K562 (cell line): ENCODE results near the gene E2F3. TPM values are rescaled to one million over a fixed set of nuclear protein-coding genes. Genes with fewer than 3 reads are reported as not detected.
A peak's percentile ranks its signal among the peaks of the same experiment; 100 is the strongest.

Experiments
- ATAC-seq: fragments of 200-7000 bp; cut with Tn5 transposase; 3 replicates; pipeline ENCODE4 v1.9.1; 2020; ENCODE audit warnings: moderate library complexity
- BruUV-seq: library from RNA; stranded (reverse); fragments of 400-500 nt; replicated peaks from 2 replicates; lab custom pipeline; 2021; lab: Mats Ljungman, UMichigan
- CTCF ChIA-PET: fragments of 300-600 bp; formaldehyde crosslinking; extraction: SDS; loops from one replicate; lab custom pipeline; 2021; ENCODE audit warnings: low intra/inter-chr PET ratio; lab: Yijun Ruan, JAX
- POLR2A ChIA-PET: fragments of 300-600, 350-650 bp; sonication (Branson Sonifier 250); formaldehyde crosslinking; extraction: SDS; loops from one replicate; lab custom pipeline; 2021; ENCODE audit warnings: antibody characterized with exemption, inconsistent platforms; lab: Yijun Ruan, JAX
- DNase-seq, 4 experiments: peaks; one replicate each; pipeline versions ENCODE4 v3.0.0 to v3.0.0-alpha.2; 2011 to 2018; ENCODE audit warnings: low spot score in 3 of 4, mixed read lengths in 3 of 4; ENCODE audit errors: extremely low read depth in 1 of 4
- FAIRE-seq: peaks from 2 replicates; lab custom pipeline; 2011; peaks lifted over from hg19 to GRCh38; lab: Jason Lieb, UNC
- H2AFZ ChIP-seq: 2 replicates; pipeline ENCODE4 v1.6.0; 2011; ENCODE audit warnings: low read depth, low read length, control low read depth, inconsistent platforms
- H3K27ac ChIP-seq: fragments of 200-600 bp; 3 replicates; pipeline ENCODE4 v1.8.0; 2011; ENCODE audit warnings: low read depth, mild to moderate bottlenecking, control low read depth, inconsistent platforms, low read length, moderate library complexity, mixed read lengths; ENCODE audit errors: extremely low read depth
- H3K27me3 ChIP-seq, 2 experiments: fragments of 300-600 bp in 1 of 2; 2 replicates in 1 of 2; 3 replicates in 1 of 2; pipeline versions ENCODE4 v1.6.0 to v1.8.0; 2011; ENCODE audit warnings: inconsistent platforms in 2 of 2, low read length in 2 of 2, mild to moderate bottlenecking in 1 of 2, mixed read lengths in 1 of 2, moderate library complexity in 1 of 2; ENCODE audit not compliant: control insufficient read depth in 2 of 2, insufficient read depth in 2 of 2
- H3K36me3 ChIP-seq: fragments of 300-600 bp; 3 replicates; pipeline ENCODE4 v1.8.0; 2011; ENCODE audit warnings: mild to moderate bottlenecking, low read length, inconsistent platforms; ENCODE audit not compliant: control insufficient read depth, insufficient read depth
- H3K4me1 ChIP-seq, 2 experiments: fragments of 200-600 bp in 1 of 2; replicated peaks in 1 of 2; 2 replicates in 1 of 2; 3 replicates in 1 of 2; pipeline versions ENCODE4 v1.5.1 to v1.8.0; 2011; ENCODE audit warnings: inconsistent platforms in 2 of 2, low read length in 2 of 2, mild to moderate bottlenecking in 1 of 2, mixed read lengths in 1 of 2, moderate library complexity in 1 of 2; ENCODE audit not compliant: control insufficient read depth in 2 of 2, insufficient read depth in 2 of 2
- H3K4me2 ChIP-seq: 2 replicates; pipeline ENCODE4 v1.6.1; 2011; ENCODE audit warnings: low read length, control low read depth, inconsistent platforms, mixed read lengths; ENCODE audit not compliant: insufficient read depth
- H3K4me3 ChIP-seq: fragments of 200-600 bp; sonication (generic), shearing (Covaris generic); 2 replicates; pipeline ENCODE4 v1.5.1; 2016; ENCODE audit warnings: control low read depth, inconsistent platforms
- H3K79me2 ChIP-seq: fragments of 200-600 bp; 3 replicates; pipeline ENCODE4 v1.8.0; 2011; ENCODE audit warnings: low read length, inconsistent platforms; ENCODE audit not compliant: control insufficient read depth, insufficient read depth
- H3K9ac ChIP-seq, 2 experiments: 2 replicates each; pipeline versions ENCODE4 v1.6.0 to v1.6.1; 2011; ENCODE audit warnings: low read depth in 2 of 2, low read length in 2 of 2, control low read depth in 1 of 2, inconsistent platforms in 1 of 2, mild to moderate bottlenecking in 1 of 2, mixed read lengths in 1 of 2; ENCODE audit not compliant: insufficient read depth in 1 of 2
- H3K9me1 ChIP-seq: one replicate; pipeline ENCODE4 v1.6.0; 2011; ENCODE audit warnings: inconsistent platforms, mild to moderate bottlenecking, low read length, moderate library complexity; ENCODE audit not compliant: control insufficient read depth, insufficient read depth
- H3K9me3 ChIP-seq: replicated peaks from 2 replicates; pipeline ENCODE4 v1.5.1; 2011; ENCODE audit warnings: low read depth, low read length, inconsistent platforms; ENCODE audit not compliant: control insufficient read depth, insufficient read depth
- H4K20me1 ChIP-seq: replicated peaks from 2 replicates; pipeline ENCODE4 v1.6.1; 2011; ENCODE audit warnings: low read length, inconsistent platforms, mixed read lengths; ENCODE audit not compliant: control insufficient read depth, insufficient read depth
- ATF7 ChIP-seq: fragments of 450-650 bp; IDR thresholded peaks from 2 replicates; pipeline ENCODE4 v1.7.1; 2014; ENCODE audit warnings: mild to moderate bottlenecking, moderate library complexity
- BRCA1 ChIP-seq, 2 experiments: fragments of 450-650 bp in 1 of 2; sonication (generic) in 1 of 2; formaldehyde crosslinking in 1 of 2; IDR thresholded peaks; 2 replicates each; pipeline versions ENCODE4 v1.5.0 to v1.6.1; 2017 to 2020; ENCODE audit warnings: mild to moderate bottlenecking in 1 of 2, missing genetic modification reagents in 1 of 2
- CBFA2T2 ChIP-seq: fragments of 450-650 bp; conservative IDR thresholded peaks from 2 replicates; pipeline ENCODE4 v1.6.1; 2017; ENCODE audit warnings: mild to moderate bottlenecking
- CEBPB ChIP-seq: fragments of 450-650 bp; IDR thresholded peaks from 2 replicates; pipeline ENCODE4 v1.6.1; 2016; ENCODE audit warnings: missing genetic modification characterization, missing compliant biosample characterization
- IRF2 ChIP-seq: sonication (generic); formaldehyde crosslinking; IDR thresholded peaks from 2 replicates; pipeline ENCODE4 v1.8.1; 2022; ENCODE audit warnings: mild to moderate bottlenecking, missing genetic modification reagents
- KHSRP ChIP-seq: fragments of 450-650 bp; IDR thresholded peaks from 2 replicates; pipeline ENCODE4 v1.6.1; 2017
- KLF10 ChIP-seq: fragments of 250-450 bp; sonication (Bioruptor Pico); IDR thresholded peaks from 2 replicates; pipeline ENCODE4 v1.6.1; 2021; ENCODE audit warnings: matching md5 sums
- MNT ChIP-seq, 2 experiments: fragments of 450-650 bp; conservative IDR thresholded peaks; 2 replicates each; pipeline ENCODE4 v1.6.1; 2017; ENCODE audit warnings: mild to moderate bottlenecking in 2 of 2, moderate library complexity in 2 of 2
- MXD1 ChIP-seq: fragments of 250-450 bp; sonication (Bioruptor Pico); IDR thresholded peaks from 2 replicates; pipeline ENCODE4 v1.8.0; 2021; ENCODE audit warnings: borderline replicate concordance, mild to moderate bottlenecking, moderate library complexity; ENCODE audit not compliant: poor library complexity, severe bottlenecking
- MYNN ChIP-seq, 2 experiments: sonication (generic); formaldehyde crosslinking in 1 of 2; IDR thresholded peaks; 2 replicates each; pipeline versions ENCODE4 v1.5.0 to v1.6.1; 2016 to 2020; ENCODE audit warnings: antibody characterized with exemption in 1 of 2, missing genetic modification reagents in 1 of 2
- PHF21A ChIP-seq: fragments of 450-650 bp; IDR thresholded peaks from 2 replicates; pipeline ENCODE4 v1.6.1; 2017; ENCODE audit warnings: low read depth, borderline replicate concordance
- POLR3G ChIP-seq: IDR thresholded peaks from 2 replicates; pipeline ENCODE4 v1.6.1; 2011; ENCODE audit not compliant: insufficient read length, insufficient replicate concordance; ENCODE audit errors: extremely low read depth
- STAG1 ChIP-seq: sonication (generic); formaldehyde crosslinking; IDR thresholded peaks from 2 replicates; pipeline ENCODE4 v1.5.0; 2020; ENCODE audit warnings: missing genetic modification reagents, borderline replicate concordance
- TRIM24 ChIP-seq, 2 experiments: fragments of 450-650 bp; IDR thresholded peaks; 2 replicates each; pipeline ENCODE4 v1.6.1; 2016
- ZBTB49 ChIP-seq: sonication (generic); formaldehyde crosslinking; IDR thresholded peaks from 2 replicates; pipeline ENCODE4 v1.8.0; 2022; ENCODE audit warnings: missing genetic modification reagents, mild to moderate bottlenecking, borderline replicate concordance
- ZC3H8 ChIP-seq: fragments of 450-650 bp; IDR thresholded peaks from 2 replicates; pipeline ENCODE4 v1.6.1; 2017
- ZNF174 ChIP-seq: fragments of 250-450 bp; sonication (Bioruptor Pico); IDR thresholded peaks from 2 replicates; pipeline ENCODE4 v1.4.0; 2020; ENCODE audit warnings: mild to moderate bottlenecking
- ZNF584 ChIP-seq: fragments of 200-800 bp; sonication (Bioruptor generic); IDR thresholded peaks from 2 replicates; pipeline ENCODE4 v1.6.1; 2016; ENCODE audit warnings: low read depth, mild to moderate bottlenecking, missing genetic modification characterization, missing compliant biosample characterization
- ZNF695 ChIP-seq: fragments of 450-650 bp; formaldehyde crosslinking; IDR thresholded peaks from 2 replicates; pipeline ENCODE4 v1.4.0; 2020; ENCODE audit warnings: mild to moderate bottlenecking, moderate library complexity
- WGBS: fragments of 100-300 bp; shearing (Covaris generic); methylation state at CpG from one replicate; pipeline ENCODE4 v1.1.6; 2016; ENCODE audit warnings: low coverage, mixed read lengths; ENCODE audit not compliant: insufficient coverage; ENCODE audit errors: missing lambda C conversion rate; 5-methylcytosine and 5-hydroxymethylcytosine counted together
- in situ Hi-C: fragments of 300-500 bp; cut with MboI; formaldehyde crosslinking; loops from 4 replicates; pipeline ENCODE4 v1.15.0; 2018; ENCODE audit warnings: inconsistent platforms, mixed read lengths
- intact Hi-C: fragments of 100-400 bp; cut with micrococcal nuclease; formaldehyde crosslinking; loops from 2 replicates; pipeline ENCODE4 v1.14.2; 2022
- polyA plus RNA-seq, 8 experiments: library from polyadenylated mRNA; depleted of rRNA in 4 of 8; stranded (reverse) in 5 of 8; unstranded in 3 of 8; fragments of >200 nt; fragmentation: Nextera tagmentation in 2 of 8; fragmentation: Illumina TruSeq in 1 of 8; extraction: Ambion mirVana in 2 of 8; extraction: Trizol in 1 of 8; gene quantifications; 2 replicates each; pipeline versions ENCODE4 v1.2.1 to v1.2.3, GENCODE V29; 2011 to 2014; ENCODE audit warnings: inconsistent platforms in 1 of 8, missing spikeins in 1 of 8
- total RNA-seq, 7 experiments: library from RNA; depleted of rRNA in 6 of 7; stranded (reverse); fragments of >200 nt in 6 of 7; fragmentation: Illumina TruSeq in 2 of 7; extraction: Trizol in 2 of 7; gene quantifications; 2 replicates each; pipeline versions ENCODE4 v1.2.1 to v1.2.3, GENCODE V29; 2011 to 2021; ENCODE audit warnings: low replicate concordance in 1 of 7

E2F3 gene
- total and polyA plus RNA-seq, 9 of the 15 experiments (the other 6 are each of a cell fraction or from before 2014, with no cell fraction given), result 11.1 to 44.7 (median 27.2) TPM

- TF ChIP-seq ZBTB49 (CRISPR knock-in tag) (no peak), ZNF174 (CRISPR knock-in tag) (no peak), MYNN (IDR thresholded peaks at IDR 0.05) (no peak), MYNN (CRISPR knock-in tag; IDR thresholded peaks at IDR 0.05) (no peak), ZC3H8 (no peak), KHSRP (no peak), ZNF695 (CRISPR knock-in tag) (no peak), PHF21A (no peak)
- TF ChIP-seq, all 486 proteins: peak for 5
Observed at GRCh38 chr6:20463396-20463795, 61.7 kb downstream of the E2F3 start (continued).

- intact Hi-C loops, result no loop called here
- peak; percentile 73 for FAIRE-seq
- Histone ChIP-seq H3K9me3 (no peaks in the 10 kb centered on the region), H3K27ac (peak overlapping the region; percentile 12; the same call in 1 of the 3 replicates), H3K9ac (peak overlapping the region in 1 of 2 experiments; percentile 7; a peak in 1 of 4 replicates), H3K4me3 (no peak overlapping the region), H3K4me1 (peaks cover 13 to 21% of the 10 kb centered on the region in 2 experiments), H3K9me1 (no peaks in the 10 kb centered on the region), H2AFZ (no peak overlapping the region), H3K27me3 (no peaks in the 10 kb centered on the region), H3K36me3 (peaks cover 71% of the 10 kb centered on the region), H3K79me2 (peaks cover 96% of the 10 kb centered on the region), H4K20me1 (no peaks in the 10 kb centered on the region), H3K4me2 (no peak overlapping the region)
- no TSS peak for BruUV-seq
- 84% methylated on average over 2 of the region's 2 CpGs for WGBS
- ChIA-PET POLR2A (interaction anchor here (0.5 to 1.7 kb wide), 5 partner anchors 9 to 335 kb away, joined by 3 to 7 read pairs (median 4); no protein-coding TSS in a partner anchor), CTCF (no interaction called here)
- peak; percentile 78 for ATAC-seq
- in situ Hi-C loops, result no loop called here
- no peak for DNase-seq
- TF ChIP-seq BRCA1 (IDR thresholded peaks at IDR 0.05), result no peak
- TF ChIP-seq BRCA1 (CRISPR knock-in tag; IDR thresholded peaks at IDR 0.05), result no peak
- TF ChIP-seq MXD1 (CRISPR knock-in tag), result no peak
- no peak for TF ChIP-seq POLR3G
- no peak for TF ChIP-seq KLF10 (CRISPR knock-in tag)
- TF ChIP-seq MNT (conservative IDR thresholded peaks at IDR 0.05), result no peak
- TF ChIP-seq IRF2 (CRISPR knock-in tag), result no peak
- TF ChIP-seq ATF7, result 0 out of 2 replicates have a peak, but pooled peaks have one; percentile 43
- TF ChIP-seq CBFA2T2, result no peak
- TF ChIP-seq STAG1 (CRISPR knock-in tag), result no peak
- TF ChIP-seq TRIM24 (IDR thresholded peaks at IDR 0.05), result 0 out of 4 replicates have a peak, but pooled peaks of 1 of the 2 experiments have one; percentile 24
- no peak for TF ChIP-seq ZNF584 (CRISPR knock-in tag)
- TF ChIP-seq CEBPB, result peak; percentile 62
Observed at GRCh38 chr6:20464041-20464440, 62.4 kb downstream of the E2F3 start.
